ENCODE measurements around the gene ANO1. TPM values are rescaled to one million over a fixed set of nuclear protein-coding genes. Genes with fewer than 3 reads are reported as not detected.
"Not testable (repeated sequence)": the region's sequence is repeated elsewhere in the genome, so short reads cannot be mapped to it uniquely, and the experiment has no call there.

The ANO1 gene
- 10 to 100 TPM; 15.9 to 25.6 TPM for total RNA-seq
- long read RNA-seq, partial matches to known transcripts: 6 of 7 reads
- long read RNA-seq, other reads (novel, unspliced or antisense): 1 of 7 reads

GRCh38 chr11:70078095-70078780, at the start of gene ANO1:
Gene ANO1 (plus strand): TSS chr11:70078317. CDS start chr11:70078607, 290 bp downstream.
- intact Hi-C loops (cut with DNase I, micrococcal nuclease): no loop called here
- ATAC-seq: peak; percentile 69
- DNase-seq: peak in 1 of 2 donors; percentile 38

GRCh38 chr11:70029115-70029860, 48.8 kb upstream of the ANO1 start:
- intact Hi-C loops (cut with DNase I, micrococcal nuclease): no loop called here
- DNase-seq (no peak), ATAC-seq (no peak)

- ATAC-seq (no peak), DNase-seq (no peak)
- intact Hi-C loops (cut with DNase I, micrococcal nuclease): no loop called here
Observed at GRCh38 chr11:70029861-70030380, 48.2 kb upstream of the ANO1 start.

- intact Hi-C loops (cut with DNase I, micrococcal nuclease): no loop called here
- ATAC-seq: no peak
- DNase-seq: no peak
Observed at GRCh38 chr11:70030412-70030811, 47.7 kb upstream of the ANO1 start.

- DNase-seq: no peak
- ATAC-seq: no peak
- intact Hi-C loops (cut with DNase I, micrococcal nuclease): no loop called here
Observed at GRCh38 chr11:70031631-70032469, 46.3 kb upstream of the ANO1 start.

GRCh38 chr11:70032470-70032795, 45.7 kb upstream of the ANO1 start:
- intact Hi-C loops (cut with DNase I, micrococcal nuclease): no loop called here

GRCh38 chr11:70032943-70033710, 45.0 kb upstream of the ANO1 start:
- ATAC-seq: no peak

More at GRCh38 chr11:70032470-70032795, 45.7 kb upstream of the ANO1 start:
- no peak for ATAC-seq
- DNase-seq: no peak

GRCh38 chr11:70033711-70034070, 44.4 kb upstream of the ANO1 start:
- DNase-seq (no peak), ATAC-seq (no peak)
- intact Hi-C loops (cut with DNase I, micrococcal nuclease): no loop called here

More at GRCh38 chr11:70032943-70033710, 45.0 kb upstream of the ANO1 start:
- no peak for DNase-seq
- intact Hi-C loops (cut with DNase I, micrococcal nuclease): no loop called here

- intact Hi-C loops (cut with DNase I, micrococcal nuclease): no loop called here
- ATAC-seq (peak; percentile 70), DNase-seq (no peak)
Observed at GRCh38 chr11:70034740-70035365, 43.3 kb upstream of the ANO1 start.

- ATAC-seq; intact Hi-C loops (cut with DNase I, micrococcal nuclease); DNase-seq: not testable (repeated sequence)
Observed at GRCh38 chr11:70035665-70036064, 42.5 kb upstream of the ANO1 start.

- no peak for DNase-seq
- ATAC-seq: no peak
- intact Hi-C loops (cut with DNase I, micrococcal nuclease): no loop called here
Observed at GRCh38 chr11:70036971-70037882, 40.9 kb upstream of the ANO1 start.

GRCh38 chr11:70038034-70038834, 39.9 kb upstream of the ANO1 start:
- no peak for DNase-seq
- intact Hi-C loops (cut with DNase I, micrococcal nuclease): no loop called here
- ATAC-seq: no peak

- DNase-seq (no peak), ATAC-seq (no peak)
- intact Hi-C loops (cut with DNase I, micrococcal nuclease): no loop called here
Observed at GRCh38 chr11:70040452-70040851, 37.7 kb upstream of the ANO1 start.

GRCh38 chr11:70040869-70041501, 37.1 kb upstream of the ANO1 start:
- no peak for ATAC-seq
- intact Hi-C loops (cut with DNase I, micrococcal nuclease): no loop called here
- no peak for DNase-seq

GRCh38 chr11:70043482-70043881, 34.6 kb upstream of the ANO1 start:
- ATAC-seq (no peak), DNase-seq (no peak)
- intact Hi-C loops (cut with DNase I, micrococcal nuclease): no loop called here

GRCh38 chr11:70046089-70046488, 32.0 kb upstream of the ANO1 start:
- intact Hi-C loops (cut with DNase I, micrococcal nuclease): no loop called here
- no peak for DNase-seq

More at GRCh38 chr11:70046089-70046488, 32.0 kb upstream of the ANO1 start:
- ATAC-seq: no peak

Data from left colon (tissue), 2 donors.